Left ventricle myocardium inferior (tissue), 1 donor: ENCODE measurements around the gene EFL1. TPM values are rescaled to one million over a fixed set of nuclear protein-coding genes. Genes with fewer than 3 reads are reported as not detected.
"Not testable (repeated sequence)": the region's sequence is repeated elsewhere in the genome, so short reads cannot be mapped to it uniquely, and the experiment has no call there.

Experiments used
- DNase-seq: peaks from one replicate; pipeline ENCODE4 v3.0.0-alpha.2; 2020
- H3K27ac ChIP-seq: fragments of 200-600 bp; replicated peaks from 2 replicates; pipeline ENCODE4 v1.8.0; 2021
- H3K27me3 ChIP-seq: fragments of 200-600 bp; 2 replicates; pipeline ENCODE4 v1.8.0; 2021; ENCODE audit warnings: low read depth
- H3K36me3 ChIP-seq: fragments of 200-600 bp; 2 replicates; pipeline ENCODE4 v1.8.0; 2021
- H3K4me1 ChIP-seq: fragments of 200-600 bp; 2 replicates; pipeline ENCODE4 v1.8.0; 2021
- H3K4me3 ChIP-seq: fragments of 200-600 bp; 2 replicates; pipeline ENCODE4 v1.8.0; 2021; ENCODE audit warnings: mild to moderate bottlenecking, moderate library complexity
- H3K9me3 ChIP-seq: fragments of 200-600 bp; replicated peaks from 2 replicates; pipeline ENCODE4 v1.8.0; 2021
- CTCF ChIP-seq: fragments of 200-600 bp; IDR thresholded peaks from 2 replicates; pipeline ENCODE4 v1.8.0; 2021; ENCODE audit warnings: antibody characterized with exemption, mild to moderate bottlenecking, borderline replicate concordance
- intact Hi-C: fragments of 100-400 bp; cut with micrococcal nuclease; formaldehyde crosslinking; loops from one replicate; pipeline ENCODE4 v1.11.0; 2022
- total RNA-seq: library from RNA; stranded (reverse); fragmentation: NEBNext Ultra II Directional; extraction: Animal tissue kit (Norgen Biotek cat#: 25700); gene quantifications from one replicate; pipeline ENCODE4 v1.2.1, GENCODE V29; 2021
- donor health status: DM: no; HTN: yes; CAD: no; lungs with severe emphysema.

EFL1 gene
- total RNA-seq, 1 donor from 2014 or later = 12.9 TPM

- H3K9me3 ChIP-seq, H3K36me3 ChIP-seq, intact Hi-C loops, H3K27ac ChIP-seq, H3K27me3 ChIP-seq, H3K4me1 ChIP-seq, DNase-seq, H3K4me3 ChIP-seq: not testable (repeated sequence)
- peak; percentile 38 for TF ChIP-seq CTCF
These were observed 18.7 kb upstream of the EFL1 start for GRCh38 chr15:82281276-82281675.

GRCh38 chr15:82275410-82275809 is 12.9 kb upstream of the EFL1 start:
- Histone ChIP-seq H3K27me3 (peaks cover 6% of the 10 kb centered on the region), H3K9me3 (peaks cover 16% of the 10 kb centered on the region), H3K36me3 (no peaks in the 10 kb centered on the region), H3K4me1 (no peaks in the 10 kb centered on the region), H3K4me3 (no peak overlapping the region), H3K27ac (no peak overlapping the region)
- DNase-seq = no peak
- TF ChIP-seq CTCF = no peak
- intact Hi-C loops = no loop called here

GRCh38 chr15:82272154-82272553 is 9.6 kb upstream of the EFL1 start:
- intact Hi-C loops = no loop called here

GRCh38 chr15:82268454-82268853 is 5.9 kb upstream of the EFL1 start:
- H3K36me3 ChIP-seq, H3K4me3 ChIP-seq, intact Hi-C loops, DNase-seq, H3K27ac ChIP-seq, H3K4me1 ChIP-seq, H3K9me3 ChIP-seq, H3K27me3 ChIP-seq: not testable (repeated sequence)

More at GRCh38 chr15:82272154-82272553, 9.6 kb upstream of the EFL1 start:
- Histone ChIP-seq H3K9me3 (peaks cover 16% of the 10 kb centered on the region), H3K27me3 (no peaks in the 10 kb centered on the region), H3K4me3 (no peak overlapping the region), H3K27ac (no peak overlapping the region), H3K4me1 (no peaks in the 10 kb centered on the region), H3K36me3 (no peaks in the 10 kb centered on the region)
- no peak for TF ChIP-seq CTCF
- no peak for DNase-seq

- H3K36me3 ChIP-seq, intact Hi-C loops, DNase-seq, H3K27ac ChIP-seq, H3K9me3 ChIP-seq, H3K4me3 ChIP-seq, H3K27me3 ChIP-seq: not testable (repeated sequence)
- peaks cover 21% of the 10 kb centered on the region for H3K4me1 ChIP-seq
These were observed 4.6 kb upstream of the EFL1 start for GRCh38 chr15:82267137-82267536.

- intact Hi-C loops = no loop called here
- Histone ChIP-seq H3K36me3 (peaks cover 9% of the 10 kb centered on the region), H3K4me3 (peak overlapping the region; percentile 81), H3K27ac (no peak overlapping the region), H3K27me3 (no peaks in the 10 kb centered on the region), H3K4me1 (peaks cover 42% of the 10 kb centered on the region), H3K9me3 (no peaks in the 10 kb centered on the region)
- TF ChIP-seq CTCF = no peak
- DNase-seq = no peak
These were observed 816 bp upstream of the EFL1 start for GRCh38 chr15:82263350-82263749.

- intact Hi-C loops, H3K9me3 ChIP-seq, H3K27me3 ChIP-seq, DNase-seq: not testable (repeated sequence)
- H3K4me3 ChIP-seq = peak overlapping the region; percentile 81
- H3K36me3 ChIP-seq = peaks cover 23% of the 10 kb centered on the region
- peak overlapping the region; percentile 83 for H3K27ac ChIP-seq
- H3K4me1 ChIP-seq = peaks cover 42% of the 10 kb centered on the region
These were observed 740 bp downstream of the EFL1 start for GRCh38 chr15:82261566-82262421.

GRCh38 chr15:82248261-82248660 is 14.3 kb downstream of the EFL1 start:
- H3K4me1 ChIP-seq, H3K4me3 ChIP-seq, DNase-seq, intact Hi-C loops, H3K9me3 ChIP-seq, H3K27me3 ChIP-seq, H3K27ac ChIP-seq: not testable (repeated sequence)
- peaks cover 39% of the 10 kb centered on the region for H3K36me3 ChIP-seq

GRCh38 chr15:82245956-82246355 is 16.6 kb downstream of the EFL1 start:
- H3K4me3 ChIP-seq, H3K4me1 ChIP-seq, H3K27me3 ChIP-seq, H3K27ac ChIP-seq, DNase-seq, H3K9me3 ChIP-seq, intact Hi-C loops: not testable (repeated sequence)
- peaks cover 24% of the 10 kb centered on the region for H3K36me3 ChIP-seq

GRCh38 chr15:82243644-82244043 is 18.9 kb downstream of the EFL1 start:
- H3K9me3 ChIP-seq, H3K27ac ChIP-seq, H3K27me3 ChIP-seq, intact Hi-C loops, H3K4me3 ChIP-seq, H3K4me1 ChIP-seq, DNase-seq: not testable (repeated sequence)
- H3K36me3 ChIP-seq = peaks cover 44% of the 10 kb centered on the region
